ENCODE results near the gene HAVCR2. TPM values are rescaled to one million over a fixed set of nuclear protein-coding genes. Genes with fewer than 3 reads are reported as not detected.

HAVCR2 gene
- total and polyA plus RNA-seq, 10 donors = 7.8 to 37.8 (median 24.0) TPM

- intact Hi-C loops (cut with DNase I; ENCODE audit: low total_unique reads) = no loop called here
- no peaks in the 10 kb centered on the region for H3K27me3 ChIP-seq (replicated peaks in 1 of 7)
- 71 to 91% (median 78%) methylated on average over 1 of the region's 1 CpG for WGBS, 5 donors
- no peaks in the 10 kb centered on the region for H3K36me3 ChIP-seq
- H3K4me1 ChIP-seq = peaks cover 0 to 3% (median 0%) of the 10 kb centered on the region in 6 donors
- no peak for DNase-seq
- H3K9me3 ChIP-seq = peaks cover 0 to 32% (median 26%) of the 10 kb centered on the region in 8 donors
- H3K27ac ChIP-seq = no peak overlapping the region
- TF ChIP-seq POLR2AphosphoS5 (IDR thresholded peaks at IDR 0.05) (no peak), CTCF (IDR thresholded peaks at IDR 0.05 in 8 of 11, conservative IDR thresholded peaks at IDR 0.05 in 3 of 11) (no peak), POLR2A (IDR thresholded peaks at IDR 0.05) (no peak)
- H3K4me3 ChIP-seq = no peak overlapping the region
Observed at GRCh38 chr5:157120102-157120501, 11.3 kb upstream of the HAVCR2 start.

GRCh38 chr5:157116483-157116954, 7.7 kb upstream of the HAVCR2 start:
- no peak for DNase-seq
- Histone ChIP-seq H3K27me3 (replicated peaks in 1 of 7) (no peaks in the 10 kb centered on the region), H3K27ac (no peak overlapping the region), H3K4me3 (no peak overlapping the region), H3K4me1 (peaks cover 0 to 10% (median 0%) of the 10 kb centered on the region in 6 donors), H3K36me3 (no peaks in the 10 kb centered on the region), H3K9me3 (peaks cover 0 to 11% (median 7%) of the 10 kb centered on the region in 8 donors)
- intact Hi-C loops (cut with DNase I; ENCODE audit: low total_unique reads) = no loop called here
- WGBS, 5 donors = 63 to 74% (median 68%) methylated on average over 6 of the region's 6 CpGs
- no peak for TF ChIP-seq POLR2A (IDR thresholded peaks at IDR 0.05)
- no peak for TF ChIP-seq POLR2AphosphoS5 (IDR thresholded peaks at IDR 0.05)
- no peak for TF ChIP-seq CTCF (IDR thresholded peaks at IDR 0.05 in 8 of 11, conservative IDR thresholded peaks at IDR 0.05 in 3 of 11)

GRCh38 chr5:157115502-157115901, 6.7 kb upstream of the HAVCR2 start:
- TF ChIP-seq POLR2AphosphoS5 (IDR thresholded peaks at IDR 0.05) (no peak), POLR2A (IDR thresholded peaks at IDR 0.05) (no peak), CTCF (IDR thresholded peaks at IDR 0.05 in 8 of 11, conservative IDR thresholded peaks at IDR 0.05 in 3 of 11) (no peak)
- intact Hi-C loops (cut with DNase I; ENCODE audit: low total_unique reads) = no loop called here

GRCh38 chr5:157115012-157115411, 6.2 kb upstream of the HAVCR2 start:
- peaks cover 0 to 17% (median 6%) of the 10 kb centered on the region in 6 donors for H3K4me1 ChIP-seq
- no peaks in the 10 kb centered on the region for H3K27me3 ChIP-seq (replicated peaks in 1 of 7)
- no peaks in the 10 kb centered on the region for H3K9me3 ChIP-seq
- no peak for TF ChIP-seq CTCF (IDR thresholded peaks at IDR 0.05 in 8 of 11, conservative IDR thresholded peaks at IDR 0.05 in 3 of 11)
- H3K36me3 ChIP-seq = no peaks in the 10 kb centered on the region
- no peak overlapping the region for H3K4me3 ChIP-seq
- intact Hi-C loops (cut with DNase I; ENCODE audit: low total_unique reads) = no loop called here
- DNase-seq = no peak
- H3K27ac ChIP-seq = peak overlapping the region in 2 of 8 donors; percentile 12 to 38

More at GRCh38 chr5:157115502-157115901, 6.7 kb upstream of the HAVCR2 start:
- 36 to 82% (median 72%) methylated on average over 1 of the region's 1 CpG for WGBS, 5 donors
- Histone ChIP-seq H3K36me3 (no peaks in the 10 kb centered on the region), H3K4me1 (peaks cover 0 to 12% (median 1%) of the 10 kb centered on the region in 6 donors), H3K9me3 (peaks cover 0 to 1% (median 0%) of the 10 kb centered on the region in 8 donors), H3K27ac (peak overlapping the region in 2 of 8 donors; percentile 12 to 38), H3K4me3 (no peak overlapping the region), H3K27me3 (replicated peaks in 1 of 7) (no peaks in the 10 kb centered on the region)
- no peak for DNase-seq
